ENCODE measurements around the gene KRT38. TPM values are rescaled to one million over a fixed set of nuclear protein-coding genes. Genes with fewer than 3 reads are reported as not detected.
"Not testable (repeated sequence)": the region's sequence is repeated elsewhere in the genome, so short reads cannot be mapped to it uniquely, and the experiment has no call there.

The KRT38 gene
- total RNA-seq, 1 experiment from 2014 or later, result not detected

DNA sequence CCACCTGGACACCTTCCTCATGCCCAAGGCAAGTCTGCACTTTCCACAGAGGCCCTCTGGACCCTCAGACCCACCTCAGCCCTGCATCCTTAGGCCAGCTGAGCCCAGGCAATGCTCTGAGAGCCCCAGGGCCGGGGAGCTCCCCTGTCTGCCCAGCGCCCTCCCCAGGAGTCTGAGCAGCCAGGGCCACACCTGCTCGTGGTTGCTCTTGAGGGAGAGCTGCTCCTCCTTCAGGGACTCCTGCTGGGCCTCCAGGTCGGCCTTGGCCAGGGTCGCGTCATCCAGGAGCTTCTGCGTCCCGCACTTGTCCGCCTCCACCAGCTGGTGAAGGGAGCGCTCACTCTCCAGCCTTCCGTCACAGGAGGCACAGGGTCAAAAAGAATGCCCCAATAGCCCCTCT lies 18.2 kb downstream of the KRT38 start:
- DNase-seq (ENCODE audit: low read depth), result not testable (repeated sequence)

DNA sequence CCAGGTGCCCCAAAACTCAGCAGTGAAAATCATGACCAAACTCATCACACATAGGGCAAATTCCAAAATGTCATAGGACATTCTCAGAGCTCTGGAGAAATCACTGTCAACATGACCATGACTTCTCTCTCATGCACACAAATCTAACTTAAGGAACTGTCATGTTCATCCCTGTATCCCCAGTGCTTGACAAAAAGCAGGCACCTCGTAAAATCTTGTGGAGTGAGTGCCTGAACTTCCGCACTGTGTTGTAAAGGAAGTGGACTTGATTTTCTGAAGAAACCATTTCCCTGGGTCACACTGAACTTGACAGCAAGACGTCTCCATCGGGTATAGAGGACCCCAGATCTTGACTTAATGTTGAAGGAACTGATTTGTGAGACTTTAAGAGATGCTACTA lies 19.2 kb downstream of the KRT38 start:
- DNase-seq (ENCODE audit: low read depth), result no peak

DNA sequence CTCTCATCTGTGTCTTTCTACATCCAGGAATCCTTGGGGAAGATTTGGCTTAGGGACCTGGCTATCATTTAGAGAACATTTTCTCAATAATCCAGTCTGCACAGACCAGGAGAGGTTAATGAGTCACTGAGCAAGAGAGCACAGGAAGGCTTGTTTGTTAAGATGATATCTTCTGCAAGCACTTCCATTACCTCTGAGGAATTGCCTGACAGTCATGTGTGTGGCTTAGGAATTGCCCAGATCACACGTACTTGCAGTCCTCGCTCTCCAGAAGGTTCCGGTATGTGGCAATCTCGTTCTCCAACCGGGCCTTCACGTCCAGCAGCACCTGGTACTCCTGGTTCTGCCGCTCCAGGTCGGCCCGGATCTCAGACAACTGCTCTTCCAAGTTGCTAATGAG lies 19.7 kb downstream of the KRT38 start:
- DNase-seq (ENCODE audit: low read depth), result peak; percentile 81

DNA sequence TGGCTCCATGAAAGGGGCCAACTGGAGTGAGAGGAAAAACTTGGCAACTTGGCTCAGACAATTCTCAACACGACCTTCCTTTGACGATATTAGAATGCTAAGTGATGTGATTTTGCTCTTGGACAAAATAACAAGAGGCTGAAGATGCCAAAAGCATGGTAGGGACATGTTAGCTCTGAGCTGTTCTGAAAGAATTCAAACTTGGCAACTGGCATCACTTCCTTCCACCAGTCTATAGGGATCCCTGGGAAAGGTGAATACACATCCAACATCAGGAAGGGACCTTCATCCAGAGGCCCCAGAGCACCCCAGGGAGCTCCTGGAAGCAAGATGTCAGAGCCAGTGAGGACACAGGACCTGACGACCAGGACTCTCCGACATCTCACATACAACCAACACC lies 20.6 kb downstream of the KRT38 start:
- peak; percentile 35 for DNase-seq (ENCODE audit: low read depth)

DNA sequence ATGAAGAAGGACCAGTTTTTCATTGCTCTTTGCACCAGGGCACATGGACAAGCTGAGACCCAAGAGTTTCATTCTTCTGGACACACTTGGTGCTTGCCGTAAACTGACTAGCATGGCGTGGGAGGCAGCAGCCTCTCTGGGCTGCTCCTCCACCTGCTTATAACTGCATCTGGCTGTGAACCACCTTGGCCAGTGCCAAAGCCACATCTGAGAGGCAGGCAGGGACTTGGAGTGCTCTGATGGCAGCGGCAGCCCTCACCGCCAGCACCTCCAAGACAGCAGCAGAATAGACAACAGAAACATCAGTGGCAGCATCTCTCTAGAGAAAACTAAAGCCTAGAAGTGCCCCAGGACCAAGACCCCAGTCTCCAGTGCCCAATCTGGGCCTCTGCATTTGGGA lies 21.1 kb downstream of the KRT38 start:
- DNase-seq (ENCODE audit: low read depth), result no peak

DNA sequence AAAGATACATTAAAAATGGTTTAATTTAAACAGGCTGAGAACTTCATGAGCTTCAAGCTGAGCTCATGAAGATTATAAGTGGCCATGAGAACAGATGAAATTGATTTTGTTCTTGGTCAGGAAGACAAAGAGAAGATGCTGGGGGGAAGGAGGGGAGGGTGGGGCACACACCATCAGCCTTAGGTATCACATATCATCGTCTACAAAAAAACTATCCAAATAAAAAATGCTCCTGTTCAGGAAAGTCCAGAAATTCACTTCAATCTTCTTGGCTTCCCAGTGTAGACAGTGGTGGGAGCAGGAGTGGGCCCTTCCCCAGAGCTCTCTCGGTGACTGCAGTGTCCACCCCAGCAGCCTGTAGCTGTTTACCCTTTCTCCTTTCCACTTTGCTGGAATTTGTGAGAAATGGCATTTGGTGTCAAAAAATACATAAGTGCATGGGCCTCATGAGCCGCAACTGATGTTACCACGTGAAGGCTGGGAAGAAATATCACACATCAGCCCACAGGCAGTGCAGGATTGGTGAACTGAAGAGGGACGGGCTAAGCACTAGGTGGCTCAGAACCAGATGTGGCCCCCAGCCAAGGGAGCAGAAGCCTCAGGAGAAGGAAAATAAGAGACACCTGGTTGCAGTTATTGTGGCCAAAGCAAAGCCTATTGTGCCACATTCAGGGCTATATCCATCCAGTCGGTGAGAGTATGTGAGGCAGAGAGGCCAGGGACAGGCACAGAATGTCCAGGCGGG lies 22.5 kb downstream of the KRT38 start:
- DNase-seq (ENCODE audit: low read depth), result no peak

DNA sequence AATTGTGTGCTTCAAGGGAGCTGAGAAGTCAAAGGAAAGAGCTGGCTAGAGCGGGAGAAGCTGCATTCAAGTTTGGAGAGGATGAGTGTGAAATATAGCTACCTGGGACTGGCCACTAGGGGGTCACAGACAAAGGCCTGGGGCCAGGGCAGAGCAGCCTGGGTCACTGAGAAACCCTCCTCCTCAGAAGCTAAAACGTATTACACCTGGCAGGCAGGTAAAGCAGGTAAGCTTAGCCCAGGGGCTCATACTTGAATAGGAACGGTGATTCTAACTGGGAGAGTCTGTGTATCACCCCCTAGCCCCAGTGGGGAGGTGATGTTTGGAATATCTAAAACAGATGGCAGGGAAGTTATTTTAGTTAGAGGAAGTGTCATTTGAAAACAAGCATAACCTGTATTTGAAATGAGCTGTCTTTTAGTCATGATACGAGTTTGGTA lies 23.2 kb downstream of the KRT38 start:
- DNase-seq (ENCODE audit: low read depth), result no peak

DNA sequence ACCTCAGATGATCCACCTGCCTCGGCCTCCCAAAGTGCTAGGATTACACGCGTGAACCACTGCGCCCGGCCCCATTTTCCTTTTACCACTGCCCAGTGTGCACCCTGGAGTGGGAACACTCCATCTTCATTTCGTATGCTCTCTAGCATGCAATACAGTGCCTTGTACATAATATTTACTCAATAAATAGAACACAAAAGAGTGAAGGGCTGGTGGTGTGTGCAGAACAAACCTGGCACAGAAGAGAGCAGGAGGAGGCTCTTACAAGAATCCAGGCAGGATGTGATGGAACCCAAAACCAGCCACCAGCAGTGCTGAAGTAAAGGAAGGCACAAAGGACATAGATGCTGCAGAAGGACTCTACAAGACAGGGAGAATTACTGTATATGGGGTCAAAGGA lies 23.7 kb downstream of the KRT38 start:
- no peak for DNase-seq (ENCODE audit: low read depth)

DNA sequence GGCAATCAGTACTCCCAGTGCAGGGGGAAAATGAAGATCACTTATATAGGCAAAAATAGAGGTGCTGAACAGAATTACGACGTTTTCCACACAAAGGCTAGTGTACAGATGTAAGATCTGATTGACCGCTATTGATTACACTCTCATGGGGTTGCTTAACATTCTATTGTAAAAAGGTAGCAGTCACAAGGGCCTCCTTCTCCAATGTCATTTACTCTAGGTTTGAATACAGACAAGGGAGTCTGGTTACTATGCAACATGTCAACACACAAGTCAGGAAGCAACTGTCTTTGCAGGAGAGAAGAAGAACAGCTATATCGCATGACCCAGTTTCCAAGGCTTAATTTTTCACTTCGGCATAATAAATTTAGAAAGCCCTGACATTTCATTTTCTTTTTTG lies 24.3 kb downstream of the KRT38 start:
- DNase-seq (ENCODE audit: low read depth), result no peak

DNA sequence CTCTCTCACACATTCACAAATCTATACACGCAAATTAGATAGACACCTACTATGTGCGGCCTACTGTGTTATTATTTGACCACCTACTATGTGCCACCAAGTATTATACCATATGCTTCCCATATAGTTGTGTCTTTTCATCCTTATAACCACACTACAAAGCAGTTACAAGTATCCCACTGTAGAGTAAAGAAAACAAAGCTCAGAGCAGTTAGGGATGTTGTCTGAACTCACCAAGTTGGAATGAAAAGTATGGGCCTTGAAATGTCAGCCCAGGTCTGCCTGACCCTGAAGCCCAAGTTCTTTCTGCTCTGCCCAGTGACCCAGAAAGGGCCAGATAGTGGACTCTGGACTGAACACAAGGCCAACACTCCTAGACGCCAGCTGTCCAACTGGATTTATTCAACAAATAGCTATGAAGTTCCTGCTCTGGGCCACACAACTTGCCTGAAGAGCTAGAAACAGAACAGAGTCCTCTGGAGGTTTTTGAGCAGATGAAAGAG lies 24.9 kb downstream of the KRT38 start:
- DNase-seq (ENCODE audit: low read depth), result peak; percentile 61

DNA sequence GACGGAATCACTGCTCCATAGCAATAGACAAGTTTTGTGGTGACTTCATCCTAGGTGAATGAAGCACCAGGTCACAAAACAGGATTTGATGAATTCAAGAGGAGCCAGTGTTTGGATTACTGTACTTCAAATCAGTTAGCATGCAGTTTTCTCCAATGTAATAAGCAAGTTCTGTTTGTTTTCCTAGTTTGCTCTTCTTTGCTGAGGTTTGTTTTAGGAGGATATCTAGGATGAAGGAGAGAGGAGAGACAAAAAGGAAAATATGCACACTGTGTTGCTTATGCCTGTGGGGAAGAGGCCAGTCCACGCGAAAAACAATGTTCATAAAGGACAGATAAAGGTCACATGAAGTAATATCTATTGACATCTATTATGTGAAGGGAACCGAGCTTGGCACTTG lies 25.4 kb downstream of the KRT38 start:
- DNase-seq (ENCODE audit: low read depth), result no peak

DNA sequence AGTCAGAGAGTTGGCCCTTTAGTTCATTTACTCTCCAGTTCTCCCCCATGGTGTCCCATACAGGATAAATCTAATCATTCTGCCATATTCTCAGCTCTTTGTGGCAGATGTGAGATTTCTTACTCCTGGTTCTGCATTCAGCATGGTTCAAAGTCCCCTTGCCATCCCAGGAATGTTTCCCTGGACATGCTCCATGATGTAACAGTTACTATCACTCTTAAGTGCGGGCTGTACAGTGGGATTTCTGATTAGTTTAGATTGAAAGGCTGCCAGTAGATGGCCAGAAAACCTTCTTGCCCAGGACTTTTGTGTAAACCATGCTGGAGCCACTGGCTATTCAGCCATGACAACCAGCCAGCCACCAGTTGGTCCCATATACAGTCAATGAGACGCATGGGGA lies 26.8 kb downstream of the KRT38 start:
- no peak for DNase-seq (ENCODE audit: low read depth)

DNA sequence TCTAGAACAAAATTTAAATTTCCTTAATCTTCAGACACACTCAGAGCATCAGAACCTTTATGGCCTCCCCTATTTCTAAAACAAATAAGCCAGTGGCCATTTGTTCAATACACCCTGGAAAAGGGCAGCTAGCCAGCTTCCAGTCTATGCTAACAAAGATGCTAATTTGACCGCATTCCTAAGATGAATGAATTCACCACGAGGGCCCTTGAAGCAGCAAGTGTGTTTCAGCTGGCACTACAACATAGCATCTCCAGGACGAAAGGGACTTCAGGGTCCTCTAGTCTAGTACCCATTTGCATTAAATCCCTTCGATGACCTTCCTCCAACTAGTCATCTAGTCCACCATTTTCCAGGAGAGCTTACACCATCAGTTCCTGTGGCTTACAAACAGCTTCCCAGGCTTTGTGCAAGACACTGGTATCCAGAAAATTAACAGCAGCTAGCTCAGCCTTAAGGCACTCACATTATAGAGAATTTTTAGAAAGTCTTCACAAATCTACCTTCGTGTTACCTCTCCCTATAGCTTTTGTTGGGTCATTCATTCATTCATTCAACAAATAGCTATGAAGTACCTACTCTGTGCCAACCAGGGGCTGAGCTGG lies 27.3 kb downstream of the KRT38 start:
- DNase-seq (ENCODE audit: low read depth), result peak; percentile 40

DNA sequence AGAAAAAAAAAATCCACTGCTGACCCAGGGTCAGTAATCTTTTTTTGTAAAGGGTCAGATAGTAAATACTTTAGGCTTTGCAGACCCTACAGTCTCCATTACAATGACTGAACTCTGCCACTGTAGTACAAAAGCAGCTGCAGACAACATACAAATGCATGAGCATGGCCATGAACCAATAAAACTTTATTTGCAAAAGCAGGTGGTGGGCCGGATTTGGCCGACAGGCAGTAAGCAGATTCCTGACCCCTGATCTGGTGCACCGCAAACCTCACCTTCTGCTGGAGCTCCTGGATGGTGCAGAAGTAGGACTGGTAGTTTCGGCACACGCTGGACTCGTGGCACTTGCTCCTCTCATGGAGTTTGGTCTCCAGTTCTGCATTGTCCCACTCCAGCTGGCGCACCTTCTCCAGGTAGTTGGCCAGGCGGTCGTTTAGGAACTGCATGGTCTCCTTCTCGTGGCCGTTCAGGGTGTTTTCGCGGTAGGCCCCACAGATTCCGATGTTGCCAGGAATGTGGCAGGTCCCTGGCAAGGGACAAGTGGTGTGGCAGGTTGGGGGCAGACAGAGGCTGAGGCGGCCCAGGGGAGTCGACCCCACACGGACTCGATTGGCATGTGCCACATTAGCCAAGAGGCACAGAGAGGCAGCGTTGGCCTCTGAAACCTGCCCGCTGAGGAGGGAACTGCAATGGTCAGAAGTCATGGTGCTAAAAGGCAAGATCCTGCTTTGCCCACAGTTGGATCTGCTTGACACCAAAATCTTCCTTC lies 29.5 kb downstream of the KRT38 start:
- no peak for DNase-seq (ENCODE audit: low read depth)

DNA sequence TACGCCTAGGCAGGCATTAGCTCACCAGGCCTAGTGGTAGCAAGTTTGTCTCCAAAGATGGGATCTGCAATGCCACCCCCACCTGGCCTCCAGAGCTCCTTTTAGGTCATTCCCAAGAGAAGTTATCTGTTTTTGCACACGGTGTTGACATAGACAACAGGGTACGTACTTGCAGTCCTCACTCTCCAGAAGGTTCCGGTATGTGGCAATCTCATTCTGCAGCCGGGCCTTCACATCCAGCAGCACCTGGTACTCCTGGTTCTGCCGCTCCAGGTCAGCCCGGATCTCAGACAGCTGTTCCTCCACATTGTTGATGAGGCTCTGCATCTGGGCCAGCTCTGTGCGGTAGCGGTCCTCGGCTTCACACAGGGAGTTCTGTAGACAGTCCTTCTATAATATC lies 33.6 kb downstream of the KRT38 start:
- no peak for DNase-seq (ENCODE audit: low read depth)

DNA sequence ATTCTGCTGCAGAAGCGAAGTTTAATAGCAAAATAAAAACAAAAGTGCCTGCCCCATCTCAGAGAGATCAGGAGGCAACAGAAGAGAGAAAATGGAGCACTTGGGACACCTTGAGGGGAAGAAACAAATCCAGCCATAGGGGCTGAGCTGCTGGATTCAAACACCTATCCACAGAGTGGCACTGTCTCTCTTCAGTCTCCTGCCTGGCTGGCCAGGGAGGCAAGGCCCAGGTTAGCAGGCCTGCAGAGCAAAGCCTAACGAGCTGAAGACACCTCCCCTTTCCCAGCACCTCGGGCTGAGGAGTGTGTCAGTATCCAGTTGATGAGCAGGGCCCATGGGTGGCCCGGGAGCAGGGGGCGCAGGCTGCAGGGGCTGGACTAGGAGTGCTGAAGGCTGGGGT lies 34.6 kb downstream of the KRT38 start:
- DNase-seq (ENCODE audit: low read depth), result no peak

DNA sequence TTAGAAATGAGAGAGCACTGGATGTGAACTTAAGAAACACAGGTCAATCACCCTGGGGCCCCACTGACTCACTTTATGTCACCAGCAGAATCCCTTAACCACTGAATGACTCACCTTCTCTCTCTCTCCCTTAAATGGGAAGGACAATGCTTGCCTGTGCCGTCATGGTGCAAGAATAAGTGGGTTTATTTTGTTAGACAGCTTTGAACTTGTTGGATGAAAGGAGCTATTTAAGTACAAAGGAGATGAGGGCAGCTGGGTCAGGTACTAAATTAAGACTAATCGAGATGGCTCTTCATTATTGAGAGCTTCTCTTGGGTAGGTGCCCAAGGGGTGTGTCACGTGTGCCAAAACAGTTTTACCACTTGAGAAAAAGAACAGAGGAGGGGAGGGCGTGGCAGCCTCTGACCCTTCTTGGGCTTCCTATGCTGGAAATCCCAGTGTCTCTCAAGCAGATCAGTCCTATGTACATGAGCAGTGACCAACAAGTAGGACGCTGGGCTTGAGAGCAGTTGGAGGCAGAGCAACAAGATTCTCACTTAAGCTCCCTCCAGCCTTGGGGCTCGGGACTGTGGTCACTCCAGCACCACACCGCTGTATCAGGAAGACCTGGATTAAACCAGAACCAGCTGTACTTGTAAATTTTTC lies 36.6 kb downstream of the KRT38 start:
- DNase-seq (ENCODE audit: low read depth), result peak; percentile 100

DNA sequence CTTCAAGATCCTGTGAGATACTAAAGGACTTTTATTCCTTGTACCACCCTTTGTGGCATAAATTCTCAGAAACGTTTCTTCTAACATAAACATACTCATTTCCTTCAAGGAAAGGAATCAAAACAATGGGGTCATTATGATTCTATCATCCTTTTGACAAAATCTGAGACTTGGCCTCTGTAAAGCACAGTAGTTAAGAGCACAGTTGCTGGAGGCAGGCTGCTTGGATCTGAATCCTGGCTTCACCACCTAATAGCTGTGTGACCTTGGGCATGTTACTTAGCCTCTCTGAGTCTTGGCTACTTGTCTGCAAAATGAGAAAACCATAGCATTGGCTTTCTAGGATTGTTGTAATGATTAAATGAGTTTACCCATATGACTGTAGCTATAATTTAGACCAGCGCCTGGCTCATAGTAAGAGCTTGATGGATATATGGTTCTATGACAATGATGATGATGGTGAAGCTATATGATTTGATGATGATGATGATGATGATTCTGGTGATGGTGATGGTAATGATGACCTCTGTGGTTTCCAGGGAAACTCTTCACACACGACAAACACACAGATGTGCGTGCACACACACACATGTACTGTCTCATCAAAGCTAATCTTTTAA lies 37.3 kb downstream of the KRT38 start:
- DNase-seq (ENCODE audit: low read depth), result no peak

DNA sequence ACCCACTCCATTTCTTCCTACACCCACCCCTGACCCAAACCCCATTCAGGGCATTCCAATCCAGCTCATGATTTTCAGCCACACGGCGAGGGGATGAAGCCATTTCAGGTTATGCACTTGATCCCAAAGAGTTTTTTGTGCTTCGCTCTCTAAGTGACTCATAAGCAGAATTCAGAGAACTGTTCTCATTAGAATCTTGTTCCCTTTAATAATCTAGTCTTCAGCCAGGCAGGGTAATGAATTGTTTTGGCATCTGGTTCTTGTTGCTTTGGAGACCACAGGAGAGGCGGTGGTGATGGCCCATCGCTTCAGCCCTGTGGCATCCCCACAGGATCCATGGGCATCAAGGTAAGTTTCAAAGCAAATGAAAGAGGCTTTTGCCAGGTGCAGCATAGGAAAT lies 38.6 kb downstream of the KRT38 start:
- peak; percentile 73 for DNase-seq (ENCODE audit: low read depth)

DNA sequence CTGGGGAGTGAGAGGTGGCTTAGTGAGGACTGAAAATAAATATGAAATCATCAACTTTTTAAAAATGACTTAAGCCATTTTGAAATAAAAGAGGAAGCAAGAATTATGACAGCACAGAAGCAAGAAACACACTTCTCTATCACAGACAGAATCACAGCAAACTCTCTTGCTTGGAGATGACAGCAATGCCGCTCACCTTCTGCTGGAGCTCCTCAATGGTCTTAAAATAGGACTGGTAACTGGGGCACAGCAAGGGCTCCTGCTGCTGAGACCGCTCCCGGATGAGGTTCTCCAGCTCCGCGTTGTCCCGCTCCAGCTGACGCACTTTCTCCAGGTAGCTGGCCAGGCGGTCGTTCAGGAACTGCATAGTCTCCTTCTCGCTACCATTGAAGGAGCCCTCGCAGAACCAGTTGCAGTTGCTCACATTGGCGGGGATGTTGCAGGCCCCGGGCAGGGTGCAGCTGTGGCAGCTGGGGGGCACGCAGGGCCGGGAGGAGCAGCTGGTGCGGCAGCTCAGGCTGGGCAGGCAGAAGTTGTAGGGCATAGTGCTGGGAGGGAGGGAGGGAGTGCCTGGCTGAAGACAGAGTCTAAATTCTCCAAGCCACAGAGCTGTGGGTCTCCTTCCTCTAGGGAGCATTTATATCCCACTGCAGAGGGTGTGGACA lies 43.7 kb downstream of the KRT38 start, which contains the start of gene KRT31:
Gene KRT31 (minus strand): TSS at position 613 of the 665 bp plus-strand sequence. CDS start 69 bp downstream, at position 544.
- DNase-seq (ENCODE audit: low read depth), result no peak

DNA sequence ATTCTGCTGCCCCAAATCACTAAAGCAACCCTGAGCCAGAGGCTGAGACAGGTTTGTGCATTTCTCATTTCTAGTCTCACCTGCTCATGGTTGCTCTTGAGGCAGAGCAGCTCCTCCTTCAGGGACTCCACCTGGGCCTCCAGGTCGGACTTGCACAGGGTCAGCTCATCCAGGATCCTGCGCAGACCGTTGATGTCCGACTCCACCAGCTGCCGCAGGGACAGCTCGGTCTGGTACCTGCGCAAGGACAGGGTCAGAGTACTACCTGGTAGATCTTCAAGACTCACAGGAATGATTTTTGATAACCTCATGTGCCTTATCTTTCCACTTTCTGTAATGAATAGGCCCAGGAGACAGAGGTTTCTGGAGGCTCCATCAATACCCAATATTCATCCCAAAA lies 44.4 kb downstream of the KRT38 start:
- no peak for DNase-seq (ENCODE audit: low read depth)
